ENCODE measurements around the gene PODXL.

The PODXL gene

GRCh38 chr7:131538071-131538812 is 18.2 kb downstream of the PODXL start:
- TF ChIP-seq CREB1 (IDR thresholded peaks at IDR 0.05; ENCODE audit: low read depth) (no peak), YY1 (IDR thresholded peaks at IDR 0.05; ENCODE audit: low read depth) (no peak), ZBTB7A (IDR thresholded peaks at IDR 0.05; ENCODE audit: low read depth) (peak; percentile 82), TAF1 (IDR thresholded peaks at IDR 0.05; ENCODE audit: low read depth) (no peak), RAD21 (IDR thresholded peaks at IDR 0.05; ENCODE audit: low read depth) (peak; percentile 12), EGR1 (IDR thresholded peaks at IDR 0.05) (no peak), NFIC (IDR thresholded peaks at IDR 0.05) (peak; percentile 45), TCF12 (IDR thresholded peaks at IDR 0.05; ENCODE audit: low read depth) (peak; percentile 98), EP300 (IDR thresholded peaks at IDR 0.05; ENCODE audit: borderline replicate concordance) (peak; percentile 98), TEAD4 (IDR thresholded peaks at IDR 0.05) (peak; percentile 99), CEBPB (IDR thresholded peaks at IDR 0.05) (peak; percentile 47; the same call in 1 of the 2 replicates), FOXM1 (IDR thresholded peaks at IDR 0.05; ENCODE audit: borderline replicate concordance, low read depth) (peak; percentile 94), MAX (IDR thresholded peaks at IDR 0.05) (peak; percentile 8; the same call in 1 of the 2 replicates)
- TF ChIP-seq, protein P1, sequence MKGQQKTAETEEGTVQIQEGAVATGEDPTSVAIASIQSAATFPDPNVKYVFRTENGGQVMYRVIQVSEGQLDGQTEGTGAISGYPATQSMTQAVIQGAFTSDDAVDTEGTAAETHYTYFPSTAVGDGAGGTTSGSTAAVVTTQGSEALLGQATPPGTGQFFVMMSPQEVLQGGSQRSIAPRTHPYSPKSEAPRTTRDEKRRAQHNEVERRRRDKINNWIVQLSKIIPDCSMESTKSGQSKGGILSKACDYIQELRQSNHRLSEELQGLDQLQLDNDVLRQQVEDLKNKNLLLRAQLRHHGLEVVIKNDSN (IDR thresholded peaks at IDR 0.05), result 0 out of 2 replicates have a peak, but pooled peaks have one; percentile 10

DNA sequence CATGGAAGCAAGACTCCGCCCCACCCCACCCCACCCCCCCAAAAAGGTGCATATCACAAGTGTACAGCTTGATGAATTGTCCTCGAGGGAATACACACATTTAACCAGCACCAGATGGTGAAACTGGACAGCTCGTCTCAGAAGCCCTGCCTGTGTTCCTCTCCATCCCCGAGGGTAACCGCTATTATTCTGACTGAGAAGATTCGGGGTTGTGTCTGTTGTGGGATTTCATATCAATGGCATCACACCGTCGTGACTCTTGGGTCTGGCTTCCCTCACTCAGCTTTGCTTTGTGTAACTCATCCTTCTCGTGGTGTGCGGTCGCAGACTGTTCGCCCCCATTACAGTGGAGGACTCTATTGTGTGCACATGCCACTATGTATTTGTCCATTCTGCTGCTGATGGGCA is 18.9 kb downstream of the PODXL start:
- TF ChIP-seq RAD21 (IDR thresholded peaks at IDR 0.05; ENCODE audit: low read depth) (no peak), TCF12 (IDR thresholded peaks at IDR 0.05; ENCODE audit: low read depth) (no peak), CREB1 (IDR thresholded peaks at IDR 0.05; ENCODE audit: low read depth) (no peak), YY1 (IDR thresholded peaks at IDR 0.05; ENCODE audit: low read depth) (no peak), EGR1 (IDR thresholded peaks at IDR 0.05) (no peak), CEBPB (IDR thresholded peaks at IDR 0.05) (no peak), TEAD4 (IDR thresholded peaks at IDR 0.05) (no peak; the same call in 1 of the 2 replicates), TAF1 (IDR thresholded peaks at IDR 0.05; ENCODE audit: low read depth) (no peak), ZBTB7A (IDR thresholded peaks at IDR 0.05; ENCODE audit: low read depth) (no peak), EP300 (IDR thresholded peaks at IDR 0.05; ENCODE audit: borderline replicate concordance) (no peak), FOXM1 (IDR thresholded peaks at IDR 0.05; ENCODE audit: borderline replicate concordance, low read depth) (no peak), MAX (IDR thresholded peaks at IDR 0.05) (no peak), NFIC (IDR thresholded peaks at IDR 0.05) (no peak)
- TF ChIP-seq, protein P2, sequence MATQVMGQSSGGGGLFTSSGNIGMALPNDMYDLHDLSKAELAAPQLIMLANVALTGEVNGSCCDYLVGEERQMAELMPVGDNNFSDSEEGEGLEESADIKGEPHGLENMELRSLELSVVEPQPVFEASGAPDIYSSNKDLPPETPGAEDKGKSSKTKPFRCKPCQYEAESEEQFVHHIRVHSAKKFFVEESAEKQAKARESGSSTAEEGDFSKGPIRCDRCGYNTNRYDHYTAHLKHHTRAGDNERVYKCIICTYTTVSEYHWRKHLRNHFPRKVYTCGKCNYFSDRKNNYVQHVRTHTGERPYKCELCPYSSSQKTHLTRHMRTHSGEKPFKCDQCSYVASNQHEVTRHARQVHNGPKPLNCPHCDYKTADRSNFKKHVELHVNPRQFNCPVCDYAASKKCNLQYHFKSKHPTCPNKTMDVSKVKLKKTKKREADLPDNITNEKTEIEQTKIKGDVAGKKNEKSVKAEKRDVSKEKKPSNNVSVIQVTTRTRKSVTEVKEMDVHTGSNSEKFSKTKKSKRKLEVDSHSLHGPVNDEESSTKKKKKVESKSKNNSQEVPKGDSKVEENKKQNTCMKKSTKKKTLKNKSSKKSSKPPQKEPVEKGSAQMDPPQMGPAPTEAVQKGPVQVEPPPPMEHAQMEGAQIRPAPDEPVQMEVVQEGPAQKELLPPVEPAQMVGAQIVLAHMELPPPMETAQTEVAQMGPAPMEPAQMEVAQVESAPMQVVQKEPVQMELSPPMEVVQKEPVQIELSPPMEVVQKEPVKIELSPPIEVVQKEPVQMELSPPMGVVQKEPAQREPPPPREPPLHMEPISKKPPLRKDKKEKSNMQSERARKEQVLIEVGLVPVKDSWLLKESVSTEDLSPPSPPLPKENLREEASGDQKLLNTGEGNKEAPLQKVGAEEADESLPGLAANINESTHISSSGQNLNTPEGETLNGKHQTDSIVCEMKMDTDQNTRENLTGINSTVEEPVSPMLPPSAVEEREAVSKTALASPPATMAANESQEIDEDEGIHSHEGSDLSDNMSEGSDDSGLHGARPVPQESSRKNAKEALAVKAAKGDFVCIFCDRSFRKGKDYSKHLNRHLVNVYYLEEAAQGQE (IDR thresholded peaks at IDR 0.05; ENCODE audit: low read depth), result no peak
- TF ChIP-seq, protein P1 (IDR thresholded peaks at IDR 0.05), result no peak

- TF ChIP-seq MAX (IDR thresholded peaks at IDR 0.05), result peak; percentile 60
- peak; percentile 86 for TF ChIP-seq NFIC (IDR thresholded peaks at IDR 0.05)
- no peak; the same call in 1 of the 2 replicates for TF ChIP-seq YY1 (IDR thresholded peaks at IDR 0.05; ENCODE audit: low read depth)
- TF ChIP-seq, protein P1 (IDR thresholded peaks at IDR 0.05), result peak; percentile 12; the same call in 1 of the 2 replicates
- TF ChIP-seq, protein P2 (IDR thresholded peaks at IDR 0.05; ENCODE audit: low read depth), result no peak
- TF ChIP-seq EGR1 (IDR thresholded peaks at IDR 0.05), result no peak
- TF ChIP-seq ZBTB7A (IDR thresholded peaks at IDR 0.05; ENCODE audit: low read depth), result no peak
- no peak for TF ChIP-seq CREB1 (IDR thresholded peaks at IDR 0.05; ENCODE audit: low read depth)
- TF ChIP-seq TCF12 (IDR thresholded peaks at IDR 0.05; ENCODE audit: low read depth), result peak; percentile 92
- TF ChIP-seq FOXM1 (IDR thresholded peaks at IDR 0.05; ENCODE audit: borderline replicate concordance, low read depth), result peak; percentile 71; the same call in 1 of the 2 replicates
- TF ChIP-seq EP300 (IDR thresholded peaks at IDR 0.05; ENCODE audit: borderline replicate concordance), result peak; percentile 88
- TF ChIP-seq TAF1 (IDR thresholded peaks at IDR 0.05; ENCODE audit: low read depth), result no peak
- peak; percentile 14; the same call in 1 of the 2 replicates for TF ChIP-seq RAD21 (IDR thresholded peaks at IDR 0.05; ENCODE audit: low read depth)
- TF ChIP-seq TEAD4 (IDR thresholded peaks at IDR 0.05), result peak; percentile 78
- no peak for TF ChIP-seq CEBPB (IDR thresholded peaks at IDR 0.05)
Measured at GRCh38 chr7:131536361-131536849, 20.0 kb downstream of the PODXL start.

Data from Ishikawa (cell line).